HG03442 (cell line): Measurements from ENCODE around the gene CCNDBP1.
"Not testable (repeated sequence)": the region's sequence is repeated elsewhere in the genome, so short reads cannot be mapped to it uniquely, and the experiment has no call there.

Source experiments
- ATAC-seq: cut with Tn5 transposase; IDR thresholded peaks from one replicate; pipeline ENCODE4 v1.9.1; 2021; ENCODE audit warnings: mild to moderate bottlenecking, moderate library complexity; ENCODE audit not compliant: unreplicated experiment

Gene CCNDBP1, protein sequence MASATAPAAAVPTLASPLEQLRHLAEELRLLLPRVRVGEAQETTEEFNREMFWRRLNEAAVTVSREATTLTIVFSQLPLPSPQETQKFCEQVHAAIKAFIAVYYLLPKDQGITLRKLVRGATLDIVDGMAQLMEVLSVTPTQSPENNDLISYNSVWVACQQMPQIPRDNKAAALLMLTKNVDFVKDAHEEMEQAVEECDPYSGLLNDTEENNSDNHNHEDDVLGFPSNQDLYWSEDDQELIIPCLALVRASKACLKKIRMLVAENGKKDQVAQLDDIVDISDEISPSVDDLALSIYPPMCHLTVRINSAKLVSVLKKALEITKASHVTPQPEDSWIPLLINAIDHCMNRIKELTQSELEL

GRCh38 chr15:43185157-43186002 lies at the start of gene CCNDBP1:
Gene CCNDBP1 (plus strand): TSS chr15:43185403. CDS start chr15:43185499, 96 bp downstream.
- peak; percentile 90 for ATAC-seq

- ATAC-seq = no peak
Measured at GRCh38 chr15:43143203-43143941, 41.8 kb upstream of the CCNDBP1 start.

GRCh38 chr15:43144512-43144911 lies 40.7 kb upstream of the CCNDBP1 start:
- ATAC-seq = no peak

- no peak for ATAC-seq
Measured at GRCh38 chr15:43146184-43146583, 39.0 kb upstream of the CCNDBP1 start.

DNA sequence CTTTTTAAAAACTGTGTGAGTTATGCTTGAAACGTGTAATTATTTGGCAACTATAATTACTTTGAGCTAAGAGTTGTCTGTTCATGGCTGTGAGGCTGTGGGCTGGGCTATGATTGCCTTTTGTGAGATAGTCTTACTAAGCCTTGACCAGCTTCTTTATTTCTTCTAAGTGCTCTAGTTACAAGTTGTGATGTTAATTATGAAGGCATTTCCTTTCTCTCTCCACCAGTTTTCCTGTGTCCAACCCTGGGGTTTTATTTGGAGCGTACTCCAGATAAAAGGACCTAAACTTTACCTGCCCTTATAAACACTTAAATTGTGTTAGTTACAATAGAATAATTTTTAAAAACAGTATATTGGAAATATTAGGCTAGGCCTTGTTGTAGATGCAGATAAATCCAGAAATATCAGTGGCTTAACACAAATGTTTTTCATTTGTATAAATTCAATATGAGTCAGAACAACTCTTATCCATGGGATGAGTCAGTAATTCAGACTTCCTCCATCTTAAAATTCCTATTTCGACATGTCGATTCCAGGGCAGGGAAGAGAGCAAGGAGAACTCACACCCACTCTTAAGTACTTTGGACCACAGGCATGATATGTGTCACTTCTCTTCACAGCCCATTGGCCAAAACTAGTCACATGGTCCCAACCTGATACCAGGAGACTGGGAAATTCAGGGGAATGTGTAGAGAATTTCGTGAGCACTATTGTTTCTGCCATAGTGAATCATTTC lies 34.8 kb upstream of the CCNDBP1 start:
- no peak for ATAC-seq

- ATAC-seq = no peak
Measured at GRCh38 chr15:43151688-43152087, 33.5 kb upstream of the CCNDBP1 start.

GRCh38 chr15:43153269-43153668 lies 31.9 kb upstream of the CCNDBP1 start:
- no peak for ATAC-seq

GRCh38 chr15:43165801-43166325 lies 19.3 kb upstream of the CCNDBP1 start:
- no peak for ATAC-seq

DNA sequence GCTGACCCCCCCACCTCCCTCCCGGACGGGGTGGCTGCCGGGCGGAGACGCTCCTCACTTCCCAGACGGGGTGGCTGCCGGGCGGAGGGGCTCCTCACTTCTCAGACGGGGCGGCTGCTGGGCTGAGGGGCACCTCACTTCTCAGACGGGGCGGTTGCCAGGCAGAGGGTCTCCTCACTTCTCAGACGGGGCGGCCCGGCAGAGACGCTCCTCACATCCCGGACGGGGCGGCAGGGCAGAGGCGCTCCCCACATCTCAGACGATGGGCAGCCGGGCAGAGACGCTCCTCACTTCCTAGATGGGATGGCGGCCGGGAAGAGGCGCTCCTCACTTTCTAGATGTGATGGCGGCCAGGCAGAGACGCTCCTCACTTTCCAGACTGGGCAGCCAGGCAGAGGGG lies 17.9 kb upstream of the CCNDBP1 start:
- not testable (repeated sequence) for ATAC-seq

DNA sequence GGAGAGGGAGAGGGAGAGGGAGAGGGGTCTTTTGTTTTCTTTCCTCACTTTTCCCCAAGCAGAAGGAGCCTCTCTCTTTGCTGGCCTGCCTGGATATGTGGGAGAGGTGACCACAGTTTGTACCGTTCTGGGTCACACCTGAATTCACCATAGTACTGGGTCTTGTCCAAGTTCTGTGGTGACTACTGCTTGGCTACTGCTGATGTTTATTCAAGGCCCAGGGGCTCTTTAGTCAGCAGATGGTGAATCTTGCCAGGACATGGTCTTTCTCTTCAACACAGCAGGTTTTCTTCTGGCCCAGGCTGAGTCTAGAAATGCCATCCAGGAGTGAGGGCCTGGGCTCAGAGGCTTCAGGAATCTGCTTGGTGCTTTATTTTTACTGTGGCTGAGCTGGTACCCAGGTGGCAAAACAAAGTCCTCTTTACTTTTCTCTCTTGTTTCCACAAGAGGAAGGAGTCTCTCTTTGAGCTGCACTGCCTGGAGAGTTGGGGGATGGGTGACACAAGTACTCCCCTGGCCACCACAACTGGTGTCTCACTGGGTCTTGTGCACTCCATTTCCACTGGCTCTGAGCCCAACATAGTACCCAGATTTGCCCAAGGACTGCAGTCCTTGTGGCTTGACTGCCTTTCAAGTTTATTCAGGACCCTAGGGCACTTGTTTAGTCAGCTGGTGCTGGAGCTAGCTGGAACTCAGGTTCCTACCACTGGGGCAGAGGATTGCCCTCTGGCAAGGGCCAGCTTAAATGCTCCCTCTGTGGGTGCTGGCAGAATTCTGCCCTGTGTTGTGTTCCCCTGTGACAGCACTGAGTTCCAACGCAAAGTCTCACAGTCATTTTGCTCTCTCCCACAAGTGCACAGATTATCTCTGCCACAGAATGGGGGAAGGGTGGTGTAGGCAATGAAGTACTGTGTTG lies 16.8 kb upstream of the CCNDBP1 start:
- ATAC-seq = no peak

DNA sequence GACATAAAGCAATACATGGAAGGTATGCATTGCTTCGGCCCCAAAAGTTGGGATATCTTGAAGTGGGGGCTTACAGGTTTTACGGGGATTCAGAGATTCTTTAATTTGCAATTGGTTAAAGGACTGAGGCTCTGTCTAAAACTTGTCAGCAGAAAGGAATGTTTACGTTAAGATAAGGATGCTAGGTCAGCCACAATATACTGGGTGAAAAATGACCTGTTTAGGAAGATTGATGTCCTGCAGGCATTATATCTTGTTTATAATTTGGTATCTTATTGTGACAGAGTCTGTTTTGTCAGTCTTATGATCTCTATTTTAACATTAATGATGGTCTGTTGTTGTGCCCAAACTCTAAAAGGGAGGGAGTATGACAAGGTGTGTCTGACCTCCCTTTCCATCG lies 15.3 kb upstream of the CCNDBP1 start:
- no peak for ATAC-seq

DNA sequence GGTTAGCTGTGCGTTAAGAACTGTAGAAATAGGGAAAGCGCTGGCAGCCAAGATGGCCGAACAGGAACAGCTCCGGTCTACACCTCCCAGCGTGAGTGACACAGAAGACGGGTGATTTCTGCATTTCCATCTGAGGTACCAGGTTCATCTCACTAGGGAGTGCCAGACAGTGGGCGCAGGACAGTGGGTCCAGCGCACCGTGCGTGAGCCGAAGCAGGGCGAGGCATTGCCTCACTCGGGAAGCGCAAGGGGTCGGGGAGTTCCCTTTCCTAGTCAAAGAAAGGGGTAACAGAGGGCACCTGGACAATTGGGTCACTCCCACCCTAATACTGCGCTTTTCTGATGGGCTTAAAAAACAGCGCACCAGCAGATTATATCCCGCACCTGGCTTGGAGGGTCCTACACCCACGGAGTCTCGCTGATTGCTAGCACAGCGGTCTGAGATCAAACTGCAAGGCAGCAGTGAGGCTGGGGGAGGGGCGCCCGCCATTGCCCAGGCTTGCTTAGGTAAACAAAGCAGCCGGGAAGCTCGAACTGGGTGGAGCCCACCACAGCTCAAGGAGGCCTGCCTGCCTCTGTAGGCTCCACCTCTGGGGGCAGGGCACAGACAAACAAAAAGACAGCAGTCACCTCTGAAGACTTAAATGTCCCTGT lies 9.4 kb upstream of the CCNDBP1 start:
- not testable (repeated sequence) for ATAC-seq

DNA sequence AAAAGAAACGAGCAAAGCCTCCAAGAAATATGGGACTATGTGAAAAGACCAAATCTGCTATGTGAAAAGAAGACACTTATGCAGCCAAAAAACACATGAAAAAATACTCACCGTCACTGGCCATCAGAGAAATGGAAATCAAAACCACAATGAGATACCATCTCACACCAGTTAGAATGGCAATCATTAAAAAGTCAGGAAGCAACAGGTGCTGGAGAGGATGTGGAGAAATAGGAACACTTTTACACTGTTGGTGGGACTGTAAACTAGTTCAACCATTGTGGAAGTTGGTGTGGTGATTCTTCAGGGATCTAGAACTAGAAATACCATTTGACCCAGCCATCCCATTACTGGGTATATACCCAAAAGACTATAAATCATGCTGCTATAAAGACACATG lies 8.1 kb upstream of the CCNDBP1 start:
- not testable (repeated sequence) for ATAC-seq

DNA sequence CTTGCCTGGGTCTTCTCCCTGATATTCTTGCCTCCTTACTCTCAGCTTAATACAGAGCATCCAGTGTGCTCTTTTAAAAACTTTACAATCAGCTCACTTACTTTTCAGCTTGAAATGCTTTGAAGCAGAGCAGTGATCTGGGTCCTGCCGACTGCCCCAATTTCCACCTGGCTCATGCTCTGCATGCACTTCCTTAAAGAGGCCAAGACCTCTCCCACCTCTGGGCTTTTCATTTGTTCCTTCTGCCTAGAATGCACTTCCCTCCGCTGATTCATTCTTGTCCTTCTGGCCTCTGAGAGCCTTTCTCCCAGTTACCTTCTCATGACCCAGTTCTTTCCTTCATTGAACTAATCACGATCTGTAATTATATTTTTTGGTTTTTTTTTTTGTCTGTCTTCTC lies 1.9 kb upstream of the CCNDBP1 start:
- no peak for ATAC-seq

DNA sequence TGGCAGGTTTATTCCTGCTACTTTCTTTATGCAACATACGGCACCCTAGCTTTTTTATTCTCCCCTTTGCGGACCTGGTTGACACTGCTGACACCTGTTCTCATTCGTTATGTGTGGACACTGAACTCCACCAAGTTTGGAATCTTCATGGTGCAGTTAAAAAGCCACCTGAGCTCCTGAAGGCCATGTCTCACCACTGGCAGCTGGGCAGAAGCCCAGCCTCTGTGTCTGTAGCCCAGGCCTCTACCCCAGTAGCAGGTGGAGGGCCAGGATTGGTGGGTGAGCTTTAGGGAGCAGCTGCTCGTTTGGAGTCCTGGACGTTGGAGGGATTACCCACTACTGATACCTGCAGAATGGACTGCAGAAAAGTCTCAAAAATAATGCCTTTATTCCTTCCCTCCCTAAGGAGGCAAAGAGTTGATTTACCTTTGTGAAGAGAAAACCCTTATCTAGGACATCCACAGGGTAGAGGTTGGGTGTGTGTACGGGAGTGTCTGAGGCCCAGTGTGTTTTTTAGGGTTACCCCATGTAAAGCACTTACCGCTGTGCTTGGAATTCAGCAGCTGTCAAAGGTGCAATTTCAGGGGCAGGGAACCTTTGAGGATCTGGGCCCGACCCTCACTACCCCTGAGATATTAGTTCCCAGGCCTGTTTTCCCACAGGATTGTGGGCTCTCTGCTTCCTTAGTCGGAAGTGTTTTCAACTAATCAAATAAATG lies 637 bp upstream of the CCNDBP1 start:
- no peak for ATAC-seq

DNA sequence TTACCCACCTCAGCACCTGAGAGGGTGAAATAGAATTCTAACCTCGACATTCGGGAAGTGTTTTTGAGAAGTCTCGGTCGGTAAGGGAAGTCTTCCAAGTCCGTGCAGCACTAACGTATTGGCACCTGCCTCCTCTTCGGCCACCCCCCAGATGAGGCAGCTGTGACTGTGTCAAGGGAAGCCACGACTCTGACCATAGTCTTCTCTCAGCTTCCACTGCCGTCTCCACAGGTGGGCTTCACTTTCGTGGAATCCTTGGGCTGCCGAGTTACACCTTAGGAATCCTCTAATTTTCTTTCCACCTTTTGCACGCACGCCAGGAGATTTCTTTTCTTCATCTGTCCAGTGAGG lies 775 bp downstream of the CCNDBP1 start:
- peak; percentile 18 for ATAC-seq

DNA sequence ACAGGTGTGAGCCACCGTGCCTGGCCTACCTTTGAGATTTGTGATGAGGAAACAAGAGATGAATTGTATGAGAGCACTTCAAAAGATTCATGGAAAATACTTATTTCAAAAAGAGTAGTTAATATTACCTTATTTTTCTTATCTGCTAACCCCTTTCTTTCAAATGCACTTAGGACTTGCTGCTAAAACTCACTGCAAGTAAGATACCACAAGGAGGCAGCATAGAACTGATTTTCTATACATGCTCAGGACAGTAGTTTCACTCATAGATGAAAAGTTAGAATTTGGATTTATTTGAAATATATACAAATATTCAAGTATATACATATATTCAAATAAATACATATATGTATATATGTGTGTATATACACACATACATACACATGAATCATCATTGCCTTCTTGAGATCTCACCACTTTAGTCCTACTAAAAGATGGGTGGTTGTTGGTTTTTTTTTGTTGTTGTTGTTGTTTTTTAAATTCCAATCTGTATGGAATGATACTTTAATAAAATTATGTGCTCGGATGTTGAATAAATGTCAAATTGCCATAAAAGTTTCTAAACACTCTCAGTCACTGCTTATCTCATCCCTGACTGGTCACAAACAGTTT lies 2.4 kb downstream of the CCNDBP1 start:
- no peak for ATAC-seq

DNA sequence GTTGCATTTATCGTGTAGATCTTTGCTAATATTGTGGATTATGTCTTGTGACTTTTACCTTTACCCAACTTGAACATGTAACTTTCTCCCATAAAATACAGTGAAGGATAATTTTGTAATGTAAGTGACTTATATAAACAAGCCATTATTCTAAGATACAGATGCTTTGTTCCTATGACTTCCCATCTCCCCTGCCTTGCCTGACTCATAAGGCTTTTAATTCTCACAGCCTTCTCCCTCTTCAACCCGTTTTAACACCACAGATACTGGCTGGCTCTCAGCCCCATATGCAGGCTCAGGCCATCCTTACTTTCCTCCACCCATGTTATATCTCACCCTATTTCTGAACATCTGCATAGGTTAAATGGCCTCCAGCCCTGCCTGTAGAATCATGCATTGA lies 4.1 kb downstream of the CCNDBP1 start:
- no peak for ATAC-seq
